GM19043 (cell line): ENCODE data around the gene PDCL2.
"Not testable (repeated sequence)": the region's sequence is repeated elsewhere in the genome, so short reads cannot be mapped to it uniquely, and the experiment has no call there.

Source experiments
- ATAC-seq: cut with Tn5 transposase; IDR thresholded peaks from one replicate; pipeline ENCODE4 v1.9.1; 2021; ENCODE audit warnings: low read depth; ENCODE audit not compliant: unreplicated experiment

The PDCL2 gene

DNA sequence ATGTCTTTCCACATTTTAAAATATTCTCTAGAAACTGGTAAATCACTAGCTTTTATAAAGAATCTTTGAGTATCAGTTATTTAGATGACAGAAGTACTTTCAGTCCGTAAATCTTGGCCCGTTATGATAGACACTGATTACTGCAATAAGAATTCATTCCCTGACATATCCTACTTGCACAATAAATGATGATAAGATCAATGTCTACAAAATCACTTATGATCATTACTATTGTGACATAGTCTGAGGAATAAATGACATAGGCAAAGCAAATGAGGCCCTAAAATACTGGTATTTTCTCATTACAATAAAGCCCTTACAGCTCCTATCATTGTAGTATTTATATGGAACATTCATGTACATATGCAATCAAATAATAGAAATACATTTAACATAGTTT lies 6.6 kb upstream of the PDCL2 start:
- no peak for ATAC-seq

DNA sequence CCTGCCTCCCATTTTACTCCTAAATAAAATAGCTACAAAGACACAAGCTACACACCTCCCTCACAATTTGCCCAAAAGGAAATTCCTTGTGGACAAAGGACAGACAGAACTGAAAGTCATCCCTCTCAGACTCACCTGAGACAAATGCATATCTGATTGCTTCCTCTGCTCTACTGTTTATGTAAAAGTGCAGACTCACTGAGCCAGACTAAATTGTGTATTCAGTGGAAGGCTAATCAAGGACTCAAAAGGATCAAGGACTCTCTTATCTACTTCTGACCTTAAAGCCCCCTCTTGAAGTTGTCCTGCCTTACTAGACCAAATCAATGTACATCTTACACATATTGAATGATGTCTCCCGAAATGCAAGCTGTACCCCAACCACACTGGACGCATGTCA lies 3.9 kb downstream of the PDCL2 start:
- no peak for ATAC-seq

DNA sequence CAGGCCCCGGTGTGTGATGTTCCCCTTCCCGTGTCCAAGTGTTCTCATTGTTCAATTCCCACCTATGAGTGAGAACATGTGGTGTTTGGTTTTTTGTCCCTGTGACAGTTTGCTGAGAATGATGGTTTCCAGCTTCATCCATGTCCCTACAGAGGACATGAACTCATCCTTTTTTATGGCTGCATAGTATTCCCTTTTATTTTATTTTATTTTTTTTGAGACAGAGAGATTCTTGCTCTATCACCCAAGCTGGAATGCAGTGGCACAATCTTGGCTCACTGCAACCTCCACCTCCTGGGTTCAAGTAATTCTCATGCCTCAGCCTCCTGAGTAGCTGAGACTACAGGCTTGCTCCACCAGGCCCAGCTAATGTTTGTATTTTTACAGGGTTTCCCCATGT lies 9.3 kb downstream of the PDCL2 start:
- not testable (repeated sequence) for ATAC-seq

DNA sequence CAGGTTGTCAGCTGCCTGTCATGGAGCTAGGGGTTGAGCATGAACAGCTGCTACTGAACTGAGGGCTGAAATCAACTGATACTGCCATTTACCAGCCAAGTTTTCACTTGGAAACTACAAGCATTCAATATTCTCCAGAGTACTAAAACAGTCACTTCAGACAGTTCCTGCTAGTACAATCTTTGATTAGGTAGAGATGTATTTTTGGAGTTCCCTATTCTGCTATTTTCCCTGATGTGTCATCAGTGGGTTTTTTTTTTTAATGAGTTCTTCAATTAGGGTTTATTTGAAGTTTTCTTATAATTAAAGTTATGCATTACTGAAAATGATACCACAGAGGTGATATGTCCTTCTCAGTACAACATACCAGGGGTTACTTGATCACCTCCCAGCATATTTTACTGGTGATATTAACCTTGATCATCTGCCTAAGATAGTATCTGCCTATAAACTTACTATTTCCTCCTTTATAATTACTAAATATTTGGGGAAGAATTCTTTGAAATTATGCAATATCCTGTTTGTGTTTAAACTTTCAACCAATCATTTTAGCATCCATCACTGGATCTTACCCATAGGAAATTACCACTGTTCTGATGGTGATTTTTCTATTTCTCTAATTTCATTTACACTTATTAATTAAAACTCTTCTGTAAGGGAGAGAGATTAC lies 13.6 kb downstream of the PDCL2 start:
- no peak for ATAC-seq

DNA sequence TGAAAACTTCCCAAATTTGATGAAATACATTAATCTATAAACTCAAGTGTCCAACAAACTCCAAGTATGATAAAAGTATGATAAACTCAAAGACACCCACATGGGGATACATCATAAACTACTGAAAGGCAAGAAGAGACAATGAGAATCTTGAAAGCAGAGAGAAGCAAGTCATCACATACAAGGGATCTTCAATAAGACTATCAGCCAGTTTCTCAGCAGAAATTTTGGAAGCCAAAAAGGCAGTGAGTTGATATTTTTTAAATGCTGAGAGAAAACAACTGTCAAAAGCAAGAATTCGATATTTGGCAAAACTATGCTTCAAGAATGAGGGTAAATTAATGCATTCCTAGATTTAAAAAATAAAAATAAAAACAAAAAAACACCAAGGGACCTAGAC lies 16.5 kb downstream of the PDCL2 start:
- no peak for ATAC-seq

DNA sequence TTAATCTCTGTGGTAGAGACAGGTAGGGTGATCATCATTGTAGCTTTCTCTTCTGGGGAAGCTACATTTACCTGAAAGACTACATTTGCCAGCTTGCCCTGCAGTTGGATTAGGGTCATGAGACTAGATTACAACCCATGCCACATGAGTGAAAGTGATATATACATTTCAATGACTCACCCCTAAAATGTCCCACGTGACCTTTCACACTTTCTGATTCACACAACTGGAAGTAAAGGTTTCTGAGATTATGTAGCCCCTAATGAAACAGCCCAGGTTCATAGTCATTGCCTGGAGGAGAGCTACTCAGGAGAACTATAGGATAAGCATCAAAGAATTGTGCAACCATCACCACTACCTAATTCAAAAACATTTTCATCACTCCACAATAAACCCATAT lies 17.8 kb downstream of the PDCL2 start:
- ATAC-seq, result no peak

DNA sequence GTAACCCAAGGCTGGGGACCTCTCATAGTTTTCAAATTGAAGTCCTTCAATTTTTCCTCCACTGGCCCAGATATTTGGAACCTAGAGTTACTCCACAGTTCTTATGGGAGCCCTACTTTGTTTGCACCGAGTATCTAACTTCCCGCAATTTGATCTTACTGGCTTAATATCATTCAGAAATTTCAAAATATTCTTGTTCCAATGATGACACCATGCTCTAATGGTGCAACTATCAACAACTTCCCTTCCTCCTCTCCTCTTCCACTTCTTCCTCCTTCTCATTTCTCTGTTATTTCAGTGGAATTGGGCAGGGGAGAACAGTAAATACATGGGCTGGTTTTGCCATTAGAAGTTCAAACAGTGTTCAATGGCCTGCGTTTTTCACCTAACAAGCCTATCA lies 20.2 kb downstream of the PDCL2 start:
- ATAC-seq, result no peak

DNA sequence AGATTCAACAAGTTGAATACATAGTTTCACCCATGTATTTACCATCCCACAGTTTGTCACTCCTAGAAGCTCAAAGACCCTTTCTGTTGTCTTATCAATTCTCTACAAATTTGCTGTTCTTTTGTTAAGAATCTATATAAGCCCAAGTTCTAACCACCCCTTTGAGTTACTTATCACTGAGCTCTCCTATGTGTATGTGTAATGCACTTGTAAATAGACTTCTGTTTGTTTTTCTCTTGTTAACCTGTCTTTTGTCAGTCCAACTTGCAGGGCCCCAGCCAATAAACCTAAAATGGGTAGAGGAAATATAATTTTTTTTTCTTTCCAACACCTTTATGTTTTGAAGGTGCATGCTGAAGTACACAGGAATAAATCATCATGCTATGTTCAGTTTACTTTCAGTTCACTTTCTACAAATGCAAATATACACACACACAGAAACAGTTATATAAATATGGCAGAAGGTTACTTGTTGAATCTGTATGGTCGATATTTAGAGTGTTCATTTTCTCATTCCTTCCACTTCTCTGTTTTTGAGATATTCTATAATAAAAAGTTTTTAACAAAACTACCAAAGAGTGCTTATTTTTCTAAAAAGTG lies 23.0 kb downstream of the PDCL2 start:
- ATAC-seq, result peak; percentile 57

DNA sequence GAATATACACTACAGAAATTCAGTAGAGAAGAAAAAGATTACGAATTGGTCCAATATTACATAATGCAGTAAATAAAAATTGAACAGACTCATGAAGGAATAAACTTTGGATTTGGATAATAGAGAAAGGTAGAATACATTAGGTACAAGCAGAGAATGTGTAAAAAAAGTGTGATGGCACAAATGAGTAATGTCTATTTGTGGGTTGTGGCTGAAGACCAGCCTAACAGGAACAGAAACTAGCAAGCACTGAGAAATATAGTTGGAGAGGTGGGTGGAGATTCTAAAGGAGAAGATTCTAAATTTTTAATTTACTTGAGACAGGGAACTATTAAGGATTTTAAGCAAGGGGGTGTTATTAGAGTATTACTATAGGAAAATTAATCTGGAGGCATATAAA lies 30.2 kb downstream of the PDCL2 start:
- ATAC-seq, result peak; percentile 100

DNA sequence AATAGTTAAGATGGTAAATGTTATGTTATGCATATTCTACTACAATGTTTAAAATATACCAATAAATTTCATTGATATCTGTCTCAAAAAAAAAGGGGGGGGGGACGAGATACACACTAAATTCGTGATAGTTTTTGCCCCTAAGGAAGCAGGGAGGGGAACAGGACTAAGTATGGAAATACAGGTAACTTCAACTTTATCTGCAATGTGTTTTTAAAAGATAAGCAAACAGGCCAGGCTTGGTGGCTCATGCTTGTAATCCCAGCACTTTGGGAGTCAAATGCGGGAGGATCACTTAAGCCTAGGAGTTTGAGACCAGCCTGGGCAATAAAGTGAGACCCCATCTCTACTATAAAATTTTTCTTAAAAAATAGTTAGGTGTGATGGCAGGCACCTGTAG lies 31.9 kb downstream of the PDCL2 start:
- no peak for ATAC-seq

DNA sequence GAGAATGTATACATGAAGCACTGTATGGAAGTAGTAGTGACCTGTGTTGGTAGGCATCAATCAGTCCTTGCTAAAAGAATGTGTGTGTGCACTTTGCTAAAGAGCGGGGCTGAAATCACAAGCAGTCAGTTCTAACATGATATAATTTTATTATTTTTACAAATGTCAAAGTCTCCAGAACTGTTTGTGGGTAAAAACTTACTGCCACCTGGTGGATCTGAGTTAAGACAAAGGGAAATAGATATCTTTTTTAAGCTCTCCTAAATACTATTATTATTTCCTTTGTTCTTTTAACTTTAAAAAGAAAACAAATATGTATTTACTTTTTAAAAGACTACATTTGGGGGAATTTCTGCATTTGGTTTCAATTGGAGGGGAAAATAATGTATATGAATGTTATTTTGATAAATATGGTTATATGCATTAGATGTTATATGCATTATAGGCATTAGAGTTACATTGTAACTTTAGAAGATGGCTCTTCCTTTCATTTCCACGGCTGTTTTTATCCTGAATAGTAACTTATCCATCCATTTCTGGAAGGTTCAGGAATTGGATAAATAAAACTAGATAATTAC lies 37.5 kb downstream of the PDCL2 start:
- ATAC-seq, result no peak

DNA sequence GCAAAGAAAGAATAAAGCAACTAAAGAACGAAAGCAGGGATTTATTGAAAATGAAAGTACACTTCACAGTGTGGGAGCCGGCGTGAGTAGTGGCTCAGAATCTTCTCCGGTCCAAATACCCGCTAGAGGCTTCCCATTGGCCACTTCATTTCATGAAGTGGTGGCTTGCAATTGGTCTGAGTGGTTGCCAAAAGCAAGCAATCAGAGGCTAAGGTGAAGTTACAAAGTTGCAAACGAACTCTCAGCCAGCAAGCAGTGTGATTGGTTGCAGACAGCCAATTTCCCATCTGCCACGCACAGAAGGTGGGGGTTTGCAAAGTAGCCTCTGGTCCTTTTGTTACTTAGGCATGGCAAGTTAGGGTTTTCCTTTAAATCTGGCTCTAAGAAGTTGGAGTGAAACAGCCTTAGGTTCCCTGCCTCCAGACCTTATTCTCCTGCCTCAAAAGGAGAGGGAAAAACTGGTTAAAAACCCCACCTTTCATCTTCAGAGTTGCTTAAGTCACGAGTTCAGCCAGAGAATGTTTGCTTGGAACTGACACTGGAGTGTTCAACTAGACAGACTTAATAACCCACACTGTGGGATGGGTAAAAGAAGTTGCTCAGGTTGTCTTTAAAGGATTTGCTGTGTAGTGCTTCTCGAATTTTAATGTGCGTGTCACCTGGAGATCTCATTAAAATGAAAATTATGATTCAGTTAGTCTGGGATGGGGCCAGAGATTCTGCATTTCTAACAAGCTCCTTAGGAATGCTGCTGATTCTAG lies 38.4 kb downstream of the PDCL2 start:
- ATAC-seq, result no peak

DNA sequence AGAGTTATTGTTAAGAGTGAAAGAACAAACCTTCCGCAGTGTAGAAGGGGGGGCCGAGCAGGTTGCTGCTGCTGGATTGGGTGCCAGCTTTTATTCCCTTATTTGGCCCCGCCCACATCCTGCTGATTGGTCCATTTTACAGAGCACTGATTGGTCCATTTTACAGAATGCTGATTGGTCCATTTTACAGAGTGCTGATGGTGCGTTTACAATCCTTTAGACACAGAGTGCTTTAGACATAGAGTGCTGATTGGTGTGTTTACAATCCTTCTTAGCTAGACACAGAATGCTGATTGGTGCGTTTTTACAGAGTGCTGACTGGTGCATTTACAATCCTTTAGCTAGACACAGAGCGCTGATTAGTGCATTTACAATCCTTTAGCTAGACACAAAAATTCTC lies 40.1 kb downstream of the PDCL2 start:
- not testable (repeated sequence) for ATAC-seq

DNA sequence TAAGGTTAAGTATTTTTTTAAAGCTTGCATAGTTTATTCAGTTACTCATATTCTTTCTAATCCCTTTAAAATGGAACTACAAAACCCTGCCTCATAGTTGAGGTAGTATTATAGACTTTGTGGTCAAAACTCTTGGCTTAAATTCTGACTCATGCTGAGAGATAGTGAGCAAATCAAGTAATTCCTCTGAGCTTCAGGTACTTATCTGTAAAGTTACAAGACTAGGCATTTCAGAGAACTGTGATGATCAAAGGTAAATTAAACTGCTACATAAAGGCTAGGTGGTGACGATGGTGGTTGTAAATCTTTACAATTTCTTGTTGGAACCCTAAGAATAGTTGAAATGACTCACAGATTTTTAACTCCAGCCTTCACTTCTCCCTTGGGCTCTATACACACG lies 42.2 kb downstream of the PDCL2 start:
- ATAC-seq, result no peak

DNA sequence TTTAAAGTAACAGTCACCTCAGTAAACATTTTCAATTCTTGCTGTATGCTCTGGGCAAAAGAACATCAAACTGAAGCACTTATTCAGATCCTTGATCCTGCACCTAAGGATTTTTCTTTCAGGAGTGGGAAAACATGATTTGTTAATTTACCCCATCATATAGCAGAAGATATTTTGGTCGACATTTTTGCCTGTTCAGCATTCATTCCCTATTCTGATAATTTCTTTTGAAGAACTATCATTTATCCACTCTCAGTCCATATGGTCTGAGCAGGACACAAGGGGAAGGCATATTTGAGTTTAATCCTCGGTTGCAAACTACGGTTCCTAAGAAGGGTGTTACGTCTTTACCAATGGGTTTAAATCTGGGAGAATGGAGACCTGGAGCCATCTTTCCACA lies 44.1 kb downstream of the PDCL2 start:
- ATAC-seq, result no peak

DNA sequence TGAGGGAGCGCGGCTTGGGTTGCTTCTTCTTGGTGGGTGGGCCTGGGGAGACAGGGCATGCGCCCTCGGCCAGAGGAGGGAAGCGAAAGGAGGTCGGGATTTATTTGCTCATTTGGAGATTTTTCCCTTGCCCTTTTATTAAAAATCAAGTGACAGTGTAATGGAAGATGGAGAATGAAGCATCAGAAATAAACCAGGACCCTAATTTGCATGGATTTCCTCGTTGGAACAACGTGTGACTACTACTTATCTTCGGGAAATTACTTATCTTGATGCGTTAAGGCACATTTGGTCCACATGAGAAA lies 44.6 kb downstream of the PDCL2 start:
- no peak for ATAC-seq

DNA sequence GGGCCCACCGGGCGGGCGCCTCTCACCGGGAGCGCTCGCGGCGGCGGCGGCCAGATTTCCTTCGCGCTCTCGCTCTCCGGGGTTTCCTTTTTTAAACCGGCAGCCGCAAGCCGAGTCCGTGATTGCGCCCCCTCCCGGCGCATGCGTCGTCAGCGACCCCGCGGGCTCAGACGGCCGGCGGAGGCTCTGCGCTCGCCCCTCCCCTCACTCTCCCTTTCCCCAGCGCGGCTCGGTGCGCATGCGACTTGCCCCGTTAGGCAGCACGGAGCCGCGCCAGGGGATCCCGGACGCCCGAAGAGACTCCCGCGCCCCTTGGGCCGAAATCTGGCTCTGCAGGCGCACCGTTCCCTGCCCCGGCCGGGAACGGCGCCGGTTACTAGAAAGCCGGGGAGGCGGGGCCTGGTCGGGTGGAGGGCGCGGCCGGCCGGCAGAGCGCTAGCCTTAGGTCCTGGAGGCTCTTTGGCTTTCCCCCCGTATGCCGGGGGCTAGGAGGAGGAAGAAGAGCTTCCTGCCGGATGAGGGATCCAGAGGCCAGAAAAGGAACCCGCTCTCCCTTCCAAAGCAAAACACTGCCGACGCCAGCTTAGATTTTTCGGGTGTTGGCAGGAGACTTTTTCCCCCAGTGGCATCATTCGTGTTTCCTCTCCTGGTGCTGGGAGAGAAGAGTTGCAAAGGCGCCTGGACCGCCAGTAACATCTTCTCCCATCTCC lies 45.1 kb downstream of the PDCL2 start, which contains the start of gene CLOCK:
Gene CLOCK, minus strand, starts transcription at position 154 of the 710 bp plus-strand sequence. CDS start 64,124 bp downstream, outside the sequence.
- peak; percentile 71 for ATAC-seq

DNA sequence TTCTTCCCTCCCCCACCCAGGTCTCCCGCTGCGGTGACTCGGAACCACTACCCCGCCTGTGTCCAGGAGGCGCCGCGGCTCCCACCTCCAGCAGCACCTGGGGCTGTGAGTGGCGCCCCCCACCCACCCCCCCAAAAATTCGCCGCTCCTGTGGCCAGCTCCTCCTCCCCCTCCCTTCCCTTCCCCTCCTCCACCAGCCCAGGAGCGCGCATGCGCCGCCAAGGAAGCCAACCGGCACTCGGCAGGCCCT lies 45.6 kb downstream of the PDCL2 start:
- ATAC-seq, result no peak

DNA sequence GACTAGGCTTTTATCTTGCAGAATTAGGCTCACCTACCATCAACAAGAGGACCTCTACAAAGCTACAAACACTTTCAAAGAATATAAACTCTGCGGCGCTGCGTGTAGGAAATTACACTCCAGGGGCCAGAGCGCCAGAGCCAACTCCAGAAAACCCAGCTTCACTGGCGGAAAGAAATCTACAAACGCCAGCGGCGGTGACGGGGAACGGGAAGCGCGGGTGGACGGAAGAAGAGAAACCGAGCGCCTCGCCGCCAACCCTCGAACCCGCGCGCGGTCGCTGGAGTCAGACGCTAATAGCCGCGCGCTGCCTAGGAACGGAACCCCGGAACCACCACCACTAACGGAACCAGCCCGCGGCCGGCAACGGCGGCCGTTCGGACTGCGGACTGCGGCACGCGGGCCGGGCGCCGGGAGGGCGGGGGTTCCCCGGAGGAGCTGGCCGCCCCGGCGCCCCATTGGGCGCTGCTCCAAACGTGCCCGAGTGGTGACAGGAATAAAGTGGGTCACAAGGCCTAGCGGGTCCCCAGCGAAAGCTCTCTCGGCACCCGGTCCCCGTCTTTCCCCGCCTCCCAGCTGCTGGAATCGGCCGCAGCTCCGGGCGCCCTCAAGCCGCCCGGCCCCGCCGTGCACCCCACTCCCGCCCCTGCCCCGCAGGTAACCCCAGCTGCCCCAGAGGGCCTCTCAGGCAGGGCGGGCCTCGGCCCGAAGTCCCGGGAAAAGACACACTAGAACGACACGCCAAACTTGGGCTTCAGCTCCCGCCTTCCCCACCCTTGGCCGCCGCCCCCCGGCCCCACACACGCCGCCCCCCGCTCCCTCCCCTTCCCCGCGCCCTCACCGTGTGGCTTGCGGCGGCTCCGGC lies 46.2 kb downstream of the PDCL2 start:
- ATAC-seq, result peak; percentile 37

DNA sequence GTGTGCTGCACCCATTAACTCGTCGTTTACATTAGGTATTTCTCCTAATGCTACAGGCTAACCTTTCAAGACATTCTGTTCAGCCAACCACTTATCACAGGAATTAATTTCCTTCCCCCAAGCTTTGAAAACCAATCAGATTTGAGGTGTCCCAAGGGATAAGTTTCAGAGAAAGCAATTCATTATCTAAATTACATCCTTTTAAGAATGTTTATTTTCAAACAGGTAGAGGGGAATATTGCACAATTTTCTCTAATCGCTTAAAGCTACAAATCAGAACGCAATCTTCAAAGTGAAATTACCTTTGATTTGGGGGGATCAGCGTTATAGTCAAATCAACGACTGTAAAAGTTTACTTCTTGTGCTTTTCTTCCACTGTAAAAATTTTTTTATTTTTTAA lies 46.9 kb downstream of the PDCL2 start:
- ATAC-seq, result no peak
